Activated CD4-positive, alpha-beta memory T cell treated with anti-CD3 and anti-CD28 coated beads, Interleukin-2, amount 10 ng/mL, durations not matched to agents 7 days and 5 days (primary cell): ENCODE measurements around the gene TNFSF4. TPM values are rescaled to one million over a fixed set of nuclear protein-coding genes. Genes with fewer than 3 reads are reported as not detected.
"Not testable (repeated sequence)": the region's sequence is repeated elsewhere in the genome, so short reads cannot be mapped to it uniquely, and the experiment has no call there.

Experiments
- CTCF ChIA-PET: fragments of 350-600 bp; sonication (Branson Sonifier 250); formaldehyde crosslinking; loops from one replicate; lab custom pipeline; 2021; ENCODE audit warnings: antibody characterized with exemption, inconsistent platforms; lab: Charles Lee
- POLR2A ChIA-PET: fragments of 350-600 bp; sonication (Branson Sonifier 250); formaldehyde crosslinking; loops from one replicate; lab custom pipeline; 2021; ENCODE audit warnings: antibody characterized with exemption; lab: Charles Lee
- DNase-seq: peaks from one replicate; pipeline ENCODE4 v3.0.0-alpha.2; 2020
- H3K27ac Mint-ChIP-seq: one replicate; pipeline ENCODE4 v1.8.0; 2021; ENCODE audit warnings: mild to moderate bottlenecking, mixed read lengths
- H3K27me3 Mint-ChIP-seq: one replicate; pipeline ENCODE4 v1.8.0; 2021; ENCODE audit warnings: mixed read lengths
- H3K36me3 Mint-ChIP-seq: one replicate; pipeline ENCODE4 v1.8.0; 2021; ENCODE audit warnings: low read depth, mixed read lengths
- H3K4me1 Mint-ChIP-seq: one replicate; pipeline ENCODE4 v1.8.0; 2021; ENCODE audit warnings: mixed read lengths
- H3K4me3 Mint-ChIP-seq: one replicate; pipeline ENCODE4 v1.8.0; 2021; ENCODE audit warnings: mild to moderate bottlenecking, mixed read lengths
- H3K9me3 Mint-ChIP-seq: one replicate; pipeline ENCODE4 v1.8.0; 2021; ENCODE audit warnings: mixed read lengths
- total RNA-seq, 2 experiments: library from RNA; stranded (reverse); gene quantifications; one replicate each; pipeline ENCODE4 v1.2.3, GENCODE V29; 2021

Gene TNFSF4
- total RNA-seq, 2 experiments from 2014 or later: 0.78 to 0.83 TPM

- CTCF ChIA-PET, POLR2A ChIA-PET, H3K27me3 Mint-ChIP-seq: not testable (repeated sequence)
Measured at GRCh38 chr1:173229031-173229430, 21.9 kb upstream of the TNFSF4 start.

GRCh38 chr1:173224949-173225348 lies 17.8 kb upstream of the TNFSF4 start:
- Mint-ChIP-seq H3K4me1 (peaks cover 16% of the 10 kb centered on the region), H3K4me3 (no peak overlapping the region), H3K27ac (no peak overlapping the region), H3K36me3 (no peaks in the 10 kb centered on the region), H3K9me3 (peaks cover 6% of the 10 kb centered on the region), H3K27me3 (no peaks in the 10 kb centered on the region)
- no peak for DNase-seq
- CTCF ChIA-PET: no interaction called here
- POLR2A ChIA-PET: no interaction called here

More at GRCh38 chr1:173229031-173229430, 21.9 kb upstream of the TNFSF4 start:
- DNase-seq, H3K36me3 Mint-ChIP-seq, H3K4me1 Mint-ChIP-seq, H3K4me3 Mint-ChIP-seq, H3K27ac Mint-ChIP-seq: not testable (repeated sequence)
- peaks cover 12% of the 10 kb centered on the region for H3K9me3 Mint-ChIP-seq

- Mint-ChIP-seq H3K27ac (no peak overlapping the region), H3K9me3 (peaks cover 4% of the 10 kb centered on the region), H3K36me3 (no peaks in the 10 kb centered on the region), H3K4me1 (peaks cover 16% of the 10 kb centered on the region), H3K4me3 (no peak overlapping the region), H3K27me3 (no peaks in the 10 kb centered on the region)
- ChIA-PET CTCF (no interaction called here), POLR2A (no interaction called here)
- no peak for DNase-seq
Measured at GRCh38 chr1:173224280-173224892, 17.3 kb upstream of the TNFSF4 start.

- Mint-ChIP-seq H3K4me3 (no peak overlapping the region), H3K4me1 (peaks cover 16% of the 10 kb centered on the region), H3K36me3 (no peaks in the 10 kb centered on the region), H3K9me3 (no peaks in the 10 kb centered on the region), H3K27ac (no peak overlapping the region), H3K27me3 (no peaks in the 10 kb centered on the region)
- ChIA-PET CTCF (no interaction called here), POLR2A (no interaction called here)
- no peak for DNase-seq
Measured at GRCh38 chr1:173223031-173223380, 15.9 kb upstream of the TNFSF4 start.

- no peaks in the 10 kb centered on the region for H3K36me3 Mint-ChIP-seq
- no peaks in the 10 kb centered on the region for H3K9me3 Mint-ChIP-seq
- ChIA-PET CTCF (no interaction called here), POLR2A (no interaction called here)
- DNase-seq: no peak
- H3K4me1 Mint-ChIP-seq: peaks cover 16% of the 10 kb centered on the region
- no peak overlapping the region for H3K4me3 Mint-ChIP-seq
- H3K27ac Mint-ChIP-seq: no peak overlapping the region
- H3K27me3 Mint-ChIP-seq: no peaks in the 10 kb centered on the region
Measured at GRCh38 chr1:173222149-173223030, 15.3 kb upstream of the TNFSF4 start.

- peaks cover 14% of the 10 kb centered on the region for H3K4me1 Mint-ChIP-seq
- ChIA-PET POLR2A (no interaction called here), CTCF (no interaction called here)
- H3K36me3 Mint-ChIP-seq: no peaks in the 10 kb centered on the region
- no peaks in the 10 kb centered on the region for H3K27me3 Mint-ChIP-seq
- H3K9me3 Mint-ChIP-seq: no peaks in the 10 kb centered on the region
- H3K27ac Mint-ChIP-seq: no peak overlapping the region
- no peak overlapping the region for H3K4me3 Mint-ChIP-seq
- DNase-seq: no peak
Measured at GRCh38 chr1:173220157-173220556, 13.0 kb upstream of the TNFSF4 start.

GRCh38 chr1:173213665-173214064 lies 6.5 kb upstream of the TNFSF4 start:
- Mint-ChIP-seq H3K4me1 (peaks cover 2% of the 10 kb centered on the region), H3K27me3 (peaks cover 14% of the 10 kb centered on the region), H3K4me3 (no peak overlapping the region), H3K36me3 (no peaks in the 10 kb centered on the region), H3K9me3 (no peaks in the 10 kb centered on the region), H3K27ac (no peak overlapping the region)
- no peak for DNase-seq
- ChIA-PET CTCF (interaction anchor here (0.6 to 1.1 kb wide), 2 partner anchors 469 to 612 kb away, joined by 3 read pairs; no protein-coding TSS in a partner anchor), POLR2A (no interaction called here)

- ChIA-PET POLR2A (no interaction called here), CTCF (interaction anchor here (0.6 to 1.0 kb wide), 2 partner anchors 13 to 612 kb away, joined by 3 to 4 read pairs; no protein-coding TSS in a partner anchor)
- H3K4me3 Mint-ChIP-seq: no peak overlapping the region
- no peaks in the 10 kb centered on the region for H3K9me3 Mint-ChIP-seq
- H3K4me1 Mint-ChIP-seq: peaks cover 2% of the 10 kb centered on the region
- H3K27me3 Mint-ChIP-seq: peaks cover 16% of the 10 kb centered on the region
- no peak for DNase-seq
- no peaks in the 10 kb centered on the region for H3K36me3 Mint-ChIP-seq
- no peak overlapping the region for H3K27ac Mint-ChIP-seq
Measured at GRCh38 chr1:173212952-173213491, 5.9 kb upstream of the TNFSF4 start.

- H3K27ac Mint-ChIP-seq: no peak overlapping the region
- CTCF ChIA-PET: no interaction called here
- H3K36me3 Mint-ChIP-seq: no peaks in the 10 kb centered on the region
- peaks cover 20% of the 10 kb centered on the region for H3K4me1 Mint-ChIP-seq
- no peak overlapping the region for H3K4me3 Mint-ChIP-seq
- H3K9me3 Mint-ChIP-seq: no peaks in the 10 kb centered on the region
- POLR2A ChIA-PET: no interaction called here
- H3K27me3 Mint-ChIP-seq: peaks cover 22% of the 10 kb centered on the region
- no peak for DNase-seq
Measured at GRCh38 chr1:173210716-173211231, 3.6 kb upstream of the TNFSF4 start.

- no peak overlapping the region for H3K4me3 Mint-ChIP-seq
- H3K27me3 Mint-ChIP-seq: peaks cover 25% of the 10 kb centered on the region
- H3K36me3 Mint-ChIP-seq: no peaks in the 10 kb centered on the region
- no peaks in the 10 kb centered on the region for H3K9me3 Mint-ChIP-seq
- CTCF ChIA-PET: no interaction called here
- H3K27ac Mint-ChIP-seq: no peak overlapping the region
- POLR2A ChIA-PET: no interaction called here
- H3K4me1 Mint-ChIP-seq: peaks cover 25% of the 10 kb centered on the region
- DNase-seq: no peak
Measured at GRCh38 chr1:173210283-173210682, 3.2 kb upstream of the TNFSF4 start.

GRCh38 chr1:173208868-173209267 lies 1.7 kb upstream of the TNFSF4 start:
- H3K36me3 Mint-ChIP-seq: no peaks in the 10 kb centered on the region
- no peak for DNase-seq
- CTCF ChIA-PET: no interaction called here
- no peak overlapping the region for H3K27ac Mint-ChIP-seq
- H3K4me3 Mint-ChIP-seq: no peak overlapping the region
- POLR2A ChIA-PET: no interaction called here
- peaks cover 30% of the 10 kb centered on the region for H3K27me3 Mint-ChIP-seq
- H3K4me1 Mint-ChIP-seq: peaks cover 32% of the 10 kb centered on the region
- H3K9me3 Mint-ChIP-seq: no peaks in the 10 kb centered on the region

GRCh38 chr1:173208146-173208545 lies 1.0 kb upstream of the TNFSF4 start:
- Mint-ChIP-seq H3K36me3 (no peaks in the 10 kb centered on the region), H3K4me3 (no peak overlapping the region), H3K27me3 (peaks cover 30% of the 10 kb centered on the region), H3K4me1 (peaks cover 32% of the 10 kb centered on the region), H3K27ac (no peak overlapping the region), H3K9me3 (no peaks in the 10 kb centered on the region)
- POLR2A ChIA-PET: no interaction called here
- DNase-seq: no peak
- CTCF ChIA-PET: no interaction called here
